Lung microvascular endothelial cell (primary cell): ENCODE measurements around the gene LRFN2. TPM values are rescaled to one million over a fixed set of nuclear protein-coding genes. Genes with fewer than 3 reads are reported as not detected.

Experiments
- DNase-seq, 2 donors: peaks; one replicate each; pipeline versions ENCODE4 v3.0.0 to v3.0.0-alpha.2; 2010; ENCODE audit warnings: low read depth in 2 of 2
- total RNA-seq: library from RNA; depleted of rRNA; stranded (reverse); fragments of >200 nt; gene quantifications from 2 replicates; pipeline ENCODE4 v1.2.1, GENCODE V29; 2014

The LRFN2 gene
- total RNA-seq, 1 donor from 2014 or later = not detected

DNA sequence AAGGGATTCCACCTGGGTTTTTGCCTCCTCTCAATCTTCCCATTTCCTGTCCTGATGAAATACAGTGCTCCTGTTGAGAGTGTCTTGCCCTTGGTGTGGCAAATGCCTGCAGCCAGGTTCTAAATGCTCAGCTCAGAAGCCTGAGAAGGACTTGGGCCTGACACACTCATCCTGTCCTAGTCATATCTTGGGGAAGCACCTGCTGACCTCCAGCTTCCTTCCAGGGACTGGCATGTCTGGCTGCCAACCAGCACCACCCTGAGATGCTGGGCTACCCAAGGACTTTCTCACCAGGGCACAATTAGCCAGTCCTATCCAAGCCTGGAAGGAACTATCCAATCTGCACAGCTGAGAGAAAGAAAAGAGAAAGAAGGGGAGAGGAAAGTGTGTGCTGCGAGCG, 43.4 kb downstream of the LRFN2 start:
- DNase-seq = peak in 1 of 2 donors; percentile 56

GRCh38 chr6:40543146-40543545, 44.0 kb downstream of the LRFN2 start:
- DNase-seq = no peak

- DNase-seq = no peak
Observed at GRCh38 chr6:40542175-40542764, 44.9 kb downstream of the LRFN2 start.

DNA sequence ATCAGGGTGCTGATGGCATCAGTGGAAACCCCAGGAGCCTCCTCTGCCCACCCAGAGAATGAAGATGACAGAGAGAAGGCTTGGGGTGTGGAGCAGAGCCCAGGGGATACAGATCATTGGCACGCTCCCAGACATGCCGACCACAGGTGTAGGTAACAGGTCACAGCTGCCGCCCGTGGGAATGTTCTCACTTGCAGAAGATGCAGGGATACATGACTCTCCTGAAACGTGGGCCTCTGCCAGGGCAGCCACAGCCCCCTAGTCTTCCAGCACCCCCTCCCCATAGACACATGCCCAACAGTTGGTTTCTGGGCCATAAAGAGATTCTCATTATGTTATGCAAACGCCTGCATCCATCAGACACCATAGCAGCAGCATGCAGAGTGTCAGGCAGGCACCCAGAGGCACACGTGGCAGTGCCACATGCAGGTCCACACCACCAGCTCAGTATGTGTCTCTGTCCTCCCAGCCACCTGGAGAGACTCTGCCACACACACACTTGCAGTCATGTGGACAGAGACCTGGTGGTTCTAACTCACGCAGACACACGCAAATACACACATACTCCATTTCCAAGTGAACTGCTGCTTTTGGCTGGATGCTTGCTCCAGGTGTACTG, 45.5 kb downstream of the LRFN2 start:
- DNase-seq = no peak

- no peak for DNase-seq
Observed at GRCh38 chr6:40540790-40541189, 46.4 kb downstream of the LRFN2 start.

DNA sequence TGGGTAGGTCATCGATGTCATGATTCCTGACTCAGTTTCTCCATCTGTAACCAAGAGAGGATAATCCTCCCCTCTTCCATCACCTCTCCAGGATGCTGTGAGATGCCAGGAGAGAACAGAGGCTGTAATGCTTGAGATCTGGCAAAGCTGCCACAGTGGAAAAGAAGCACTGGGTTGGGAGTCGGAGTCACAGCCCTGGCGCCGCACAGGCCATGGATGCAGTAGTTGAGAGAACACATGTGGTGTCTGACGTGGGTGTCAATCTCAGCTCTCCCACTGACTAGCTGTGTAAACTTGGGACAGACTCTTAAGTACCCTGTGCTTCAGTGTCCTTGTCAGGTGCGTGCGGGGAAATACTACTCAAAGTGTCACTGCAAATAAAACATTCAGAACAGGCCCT, 47.3 kb downstream of the LRFN2 start:
- DNase-seq = no peak

DNA sequence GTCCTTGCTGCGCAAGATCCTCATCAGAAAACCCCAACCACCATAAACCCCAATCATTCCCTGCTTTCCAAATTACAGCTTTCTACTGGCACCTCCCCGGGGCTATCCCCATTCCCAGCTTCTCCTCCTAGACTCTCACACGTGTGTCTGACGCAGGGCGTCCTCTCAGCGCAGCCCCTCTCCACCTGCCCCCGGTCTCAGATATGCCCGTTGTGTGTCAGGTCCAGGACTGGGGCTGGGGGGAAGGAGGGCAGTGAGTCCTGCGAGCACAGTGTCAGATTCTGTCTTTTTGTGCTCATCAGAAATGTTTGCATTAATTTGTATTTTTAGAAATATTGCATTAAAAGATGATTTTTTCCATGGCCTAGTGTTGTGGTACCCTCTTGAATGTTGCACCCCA, 48.6 kb downstream of the LRFN2 start:
- DNase-seq = no peak

GRCh38 chr6:40537446-40537845, 49.7 kb downstream of the LRFN2 start:
- DNase-seq = no peak

- DNase-seq = peak; percentile 27 to 41
Observed at GRCh38 chr6:40536442-40536841, 50.7 kb downstream of the LRFN2 start.

GRCh38 chr6:40535819-40536380, 51.3 kb downstream of the LRFN2 start:
- no peak for DNase-seq

GRCh38 chr6:40535110-40535818, 51.9 kb downstream of the LRFN2 start:
- DNase-seq = no peak

DNA sequence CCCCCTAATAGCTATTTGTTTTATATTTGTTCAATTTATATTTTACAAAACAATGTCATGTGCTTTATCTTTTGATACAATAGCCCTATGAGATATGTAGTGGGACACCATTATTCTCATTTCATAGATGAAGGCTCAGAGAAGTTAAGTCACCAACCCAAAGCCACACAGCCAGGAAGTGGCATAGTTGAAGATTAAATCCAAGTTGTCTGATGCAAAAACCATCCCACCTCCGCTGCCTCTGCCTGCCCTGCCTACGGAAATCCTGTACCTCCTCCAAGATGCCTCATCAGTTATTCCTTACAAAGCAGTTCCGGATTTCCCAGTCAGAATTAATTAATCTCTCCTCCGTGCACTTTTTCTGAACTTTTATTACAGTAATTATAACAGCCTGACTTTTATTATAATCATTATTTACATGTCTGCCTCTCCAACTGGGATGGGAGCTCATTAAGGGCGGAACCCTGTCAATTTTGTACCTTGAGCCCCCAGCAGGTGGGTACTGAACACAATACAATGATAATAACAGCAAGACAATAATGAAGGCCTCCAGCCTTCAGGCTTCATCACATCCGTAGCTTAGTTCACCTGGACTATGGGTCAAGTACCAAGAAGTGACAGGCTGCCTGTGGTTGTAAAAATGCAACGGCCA, 54.7 kb downstream of the LRFN2 start:
- DNase-seq = no peak

- DNase-seq = no peak
Observed at GRCh38 chr6:40529919-40530318, 57.2 kb downstream of the LRFN2 start.

GRCh38 chr6:40529040-40529439, 58.1 kb downstream of the LRFN2 start:
- no peak for DNase-seq

- DNase-seq = no peak
Observed at GRCh38 chr6:40528051-40528450, 59.1 kb downstream of the LRFN2 start.

GRCh38 chr6:40526036-40526435, 61.1 kb downstream of the LRFN2 start:
- no peak for DNase-seq

- DNase-seq = no peak
Observed at GRCh38 chr6:40524797-40525585, 62.2 kb downstream of the LRFN2 start.

DNA sequence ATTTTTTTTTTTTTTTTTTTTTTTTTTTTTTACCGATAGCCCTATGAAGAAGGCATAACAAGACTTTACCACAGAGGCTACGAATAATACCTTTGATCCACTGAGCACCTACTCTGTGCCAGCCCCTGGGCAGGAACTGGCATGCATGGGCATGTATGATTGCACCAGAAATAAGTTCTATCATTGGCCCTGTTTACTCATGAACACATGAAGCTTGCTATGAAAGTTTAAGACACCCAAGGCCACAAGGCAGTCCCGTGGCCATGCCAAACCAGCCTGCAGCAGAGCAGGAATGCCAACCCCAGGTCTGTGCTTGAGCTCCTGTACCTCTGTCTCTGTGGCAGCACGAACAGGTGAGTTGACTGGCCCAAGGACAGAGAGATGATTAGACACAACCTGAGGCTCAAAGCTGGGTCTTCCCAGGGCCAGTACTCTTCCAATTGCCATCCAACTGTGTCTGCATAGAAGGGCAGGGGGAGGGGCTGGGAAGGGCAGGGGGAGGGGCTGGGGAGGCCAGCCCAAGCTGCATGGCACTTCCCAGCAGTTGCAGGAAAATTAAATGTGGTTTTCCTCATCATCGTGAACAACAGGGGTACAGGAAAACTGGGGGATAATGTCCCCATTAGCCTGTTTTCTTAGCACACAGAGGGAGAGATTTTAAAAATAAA, 63.5 kb downstream of the LRFN2 start:
- DNase-seq = no peak

- no peak for DNase-seq
Observed at GRCh38 chr6:40521496-40521895, 65.7 kb downstream of the LRFN2 start.

GRCh38 chr6:40520678-40521077, 66.5 kb downstream of the LRFN2 start:
- DNase-seq = no peak

- peak in 1 of 2 donors; percentile 5 for DNase-seq
Observed at GRCh38 chr6:40520084-40520483, 67.1 kb downstream of the LRFN2 start.
